Mesendoderm (in vitro differentiated cells): ENCODE data around the gene LRRTM4.

Experiments
- DNase-seq: peaks from one replicate; pipeline ENCODE4 v3.0.0; 2013
- H2AK5ac ChIP-seq: 2 replicates; pipeline ENCODE4 v1.6.1; 2013; ENCODE audit warnings: low read length, inconsistent platforms
- H2BK120ac ChIP-seq: 2 replicates; pipeline ENCODE4 v1.6.1; 2013; ENCODE audit warnings: low read depth, mild to moderate bottlenecking, low read length, moderate library complexity, mixed read lengths
- H2BK15ac ChIP-seq: replicated peaks from 2 replicates; pipeline ENCODE4 v1.6.1; 2013; ENCODE audit warnings: low read depth, mild to moderate bottlenecking, moderate library complexity
- H2BK5ac ChIP-seq: 2 replicates; pipeline ENCODE4 v1.6.1; 2013; ENCODE audit warnings: low read length, inconsistent platforms
- H3K18ac ChIP-seq: 2 replicates; pipeline ENCODE4 v1.6.1; 2013; ENCODE audit warnings: mild to moderate bottlenecking, low read length, mixed read lengths
- H3K23ac ChIP-seq: one replicate; pipeline ENCODE4 v1.6.1; 2013; ENCODE audit warnings: low read length
- H3K27ac ChIP-seq: 2 replicates; pipeline ENCODE4 v1.5.1; 2013; ENCODE audit warnings: low read depth, mild to moderate bottlenecking, inconsistent platforms, low read length, moderate library complexity
- H3K27me3 ChIP-seq: 2 replicates; pipeline ENCODE4 v1.6.1; 2013; ENCODE audit warnings: low read length, control low read depth, mild to moderate bottlenecking, inconsistent platforms; ENCODE audit not compliant: insufficient read depth, poor library complexity
- H3K36me3 ChIP-seq: 2 replicates; pipeline ENCODE4 v1.6.1; 2013; ENCODE audit warnings: low read length, inconsistent platforms; ENCODE audit not compliant: control insufficient read depth, insufficient read depth
- H3K4ac ChIP-seq: one replicate; pipeline ENCODE4 v1.6.1; 2013; ENCODE audit warnings: low read depth, mild to moderate bottlenecking, low read length, moderate library complexity
- H3K4me1 ChIP-seq: 2 replicates; pipeline ENCODE4 v1.6.1; 2013; ENCODE audit warnings: low read depth, low read length, inconsistent platforms; ENCODE audit not compliant: control insufficient read depth
- H3K4me2 ChIP-seq: 2 replicates; pipeline ENCODE4 v1.6.1; 2013; ENCODE audit warnings: low read length
- H3K4me3 ChIP-seq: 2 replicates; pipeline ENCODE4 v1.5.1; 2013; ENCODE audit warnings: mild to moderate bottlenecking, low read length
- H3K56ac ChIP-seq: one replicate; pipeline ENCODE4 v1.6.1; 2013; ENCODE audit warnings: low read length
- H3K79me1 ChIP-seq: 2 replicates; pipeline ENCODE4 v1.6.1; 2013; ENCODE audit warnings: low read length, inconsistent platforms
- H3K79me2 ChIP-seq: 2 replicates; pipeline ENCODE4 v1.6.1; 2013; ENCODE audit warnings: mild to moderate bottlenecking, low read length; ENCODE audit not compliant: control insufficient read depth, insufficient read depth
- H3K9ac ChIP-seq: 2 replicates; pipeline ENCODE4 v1.6.1; 2013; ENCODE audit warnings: low read length, inconsistent platforms
- H4K5ac ChIP-seq: one replicate; pipeline ENCODE4 v1.6.1; 2013; ENCODE audit warnings: low read length
- H4K8ac ChIP-seq: one replicate; pipeline ENCODE4 v1.6.1; 2013; ENCODE audit warnings: low read depth, mild to moderate bottlenecking, control low read depth, low read length, moderate library complexity
- WGBS: extraction: QIAGEN DNeasy Blood & Tissue Kit; methylation state at CpG from one replicate; pipeline ENCODE4 v1.1.7; 2013; ENCODE audit warnings: low lambda C conversion rate, missing lambda C conversion rate; ENCODE audit not compliant: insufficient coverage; ENCODE audit errors: extremely low coverage; 5-methylcytosine and 5-hydroxymethylcytosine counted together

Gene LRRTM4

DNA sequence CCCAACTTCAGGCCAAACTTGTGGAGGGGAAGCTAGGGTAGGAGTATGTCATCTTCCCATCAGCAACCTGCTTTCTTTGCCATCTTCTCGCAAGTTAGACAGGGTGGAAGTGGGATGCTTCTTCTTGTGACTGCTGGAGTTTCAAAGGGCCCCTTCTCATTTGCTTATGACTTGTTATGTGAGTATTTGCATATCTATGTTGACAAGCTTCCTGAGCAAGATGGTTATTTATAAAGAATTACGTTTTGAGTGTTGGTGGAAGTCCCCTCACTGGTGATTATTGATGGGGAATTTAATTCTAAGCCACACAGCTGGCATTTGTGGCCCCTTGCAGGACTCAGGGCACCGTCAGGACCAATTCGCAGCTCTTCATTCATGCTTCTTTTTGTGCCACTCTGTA lies 791.0 kb downstream of the LRRTM4 start:
- no peak overlapping the region for H2BK120ac ChIP-seq
- H3K18ac ChIP-seq, result no peak overlapping the region
- no peak overlapping the region for H2BK5ac ChIP-seq
- H3K79me2 ChIP-seq, result no peaks in the 10 kb centered on the region
- H3K4me3 ChIP-seq, result no peak overlapping the region
- H3K79me1 ChIP-seq, result no peaks in the 10 kb centered on the region
- no peak overlapping the region for H4K5ac ChIP-seq
- no peak overlapping the region for H4K8ac ChIP-seq
- H3K4ac ChIP-seq, result no peak overlapping the region
- H3K9ac ChIP-seq, result no peak overlapping the region
- no peak for DNase-seq
- H2BK15ac ChIP-seq, result no peak overlapping the region
- no peaks in the 10 kb centered on the region for H3K4me1 ChIP-seq
- H3K27me3 ChIP-seq, result no peaks in the 10 kb centered on the region
- no CpG with 5 or more reads among the region's 4 CpGs for WGBS
- H3K23ac ChIP-seq, result no peak overlapping the region
- no peak overlapping the region for H3K56ac ChIP-seq
- no peak overlapping the region for H3K27ac ChIP-seq
- no peaks in the 10 kb centered on the region for H3K36me3 ChIP-seq
- no peak overlapping the region for H3K4me2 ChIP-seq
- no peak overlapping the region for H2AK5ac ChIP-seq

GRCh38 chr2:76730021-76730420 lies 792.2 kb downstream of the LRRTM4 start:
- no peak overlapping the region for H4K5ac ChIP-seq
- H3K23ac ChIP-seq, result no peak overlapping the region
- H2BK5ac ChIP-seq, result no peak overlapping the region
- no peaks in the 10 kb centered on the region for H3K27me3 ChIP-seq
- no peaks in the 10 kb centered on the region for H3K36me3 ChIP-seq
- no CpG with 5 or more reads among the region's 4 CpGs for WGBS
- H3K18ac ChIP-seq, result no peak overlapping the region
- H3K4me2 ChIP-seq, result no peak overlapping the region
- no peak overlapping the region for H3K9ac ChIP-seq
- H3K79me1 ChIP-seq, result no peaks in the 10 kb centered on the region
- no peak overlapping the region for H2AK5ac ChIP-seq
- no peak overlapping the region for H3K27ac ChIP-seq
- no peaks in the 10 kb centered on the region for H3K4me1 ChIP-seq
- H4K8ac ChIP-seq, result no peak overlapping the region
- H3K79me2 ChIP-seq, result no peaks in the 10 kb centered on the region
- H3K56ac ChIP-seq, result no peak overlapping the region
- no peak overlapping the region for H2BK120ac ChIP-seq
- H2BK15ac ChIP-seq, result no peak overlapping the region
- H3K4me3 ChIP-seq, result no peak overlapping the region
- H3K4ac ChIP-seq, result no peak overlapping the region
- no peak for DNase-seq

DNA sequence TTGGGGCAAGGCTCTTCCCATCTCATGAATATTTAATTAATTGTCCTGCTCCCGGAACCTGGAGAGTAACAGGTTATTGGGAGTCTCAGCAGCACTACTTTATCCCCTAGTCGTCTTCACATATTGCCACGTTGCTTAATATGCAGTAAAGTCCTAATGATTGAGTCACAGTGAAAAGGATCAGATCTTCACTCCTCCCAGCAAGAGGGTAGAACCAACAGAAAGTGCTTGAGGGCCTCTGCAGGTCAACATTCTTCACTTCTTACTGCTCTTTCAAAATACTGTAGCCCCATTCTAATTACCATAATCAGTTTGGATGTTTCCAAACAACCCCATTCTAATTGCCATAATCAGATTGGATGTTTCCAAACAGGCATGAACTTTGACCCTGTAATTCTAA lies 801.0 kb downstream of the LRRTM4 start:
- Histone ChIP-seq H3K27ac (no peak overlapping the region), H3K4me2 (no peak overlapping the region), H2AK5ac (no peak overlapping the region), H3K23ac (no peak overlapping the region), H3K27me3 (no peaks in the 10 kb centered on the region), H3K4ac (no peak overlapping the region), H3K36me3 (no peaks in the 10 kb centered on the region), H3K56ac (no peak overlapping the region), H4K5ac (no peak overlapping the region), H2BK120ac (no peak overlapping the region), H3K4me1 (no peaks in the 10 kb centered on the region), H2BK5ac (no peak overlapping the region), H4K8ac (no peak overlapping the region), H3K18ac (no peak overlapping the region), H3K4me3 (no peak overlapping the region), H2BK15ac (no peak overlapping the region), H3K9ac (no peak overlapping the region), H3K79me1 (no peaks in the 10 kb centered on the region), H3K79me2 (no peaks in the 10 kb centered on the region)
- no CpG with 5 or more reads among the region's 3 CpGs for WGBS
- DNase-seq, result peak; percentile 18

- H3K56ac ChIP-seq, result no peak overlapping the region
Observed at GRCh38 chr2:76713312-76713711, 808.9 kb downstream of the LRRTM4 start.

DNA sequence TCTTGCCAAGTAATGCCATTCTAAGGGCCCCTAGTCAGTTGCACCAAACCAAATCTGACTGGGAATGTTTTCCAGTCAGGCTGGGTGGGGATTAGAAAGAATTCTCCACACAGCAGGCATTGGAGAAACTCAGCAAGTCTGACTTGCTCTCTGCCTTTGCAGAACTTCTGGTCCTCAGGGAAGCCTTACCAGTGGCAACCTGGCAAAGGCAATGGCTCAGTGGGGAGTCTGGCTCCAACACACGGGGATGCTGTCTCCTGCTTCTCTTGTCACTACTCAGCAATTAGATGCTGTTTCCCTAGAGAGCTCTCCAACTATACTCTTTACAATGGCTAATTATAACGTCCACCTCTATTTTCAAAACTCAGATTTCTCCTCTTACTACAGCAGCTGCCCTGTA lies 810.7 kb downstream of the LRRTM4 start:
- Histone ChIP-seq H3K27me3 (no peaks in the 10 kb centered on the region), H3K27ac (no peak overlapping the region), H3K4ac (no peak overlapping the region), H2BK120ac (no peak overlapping the region), H3K9ac (no peak overlapping the region), H4K8ac (no peak overlapping the region), H3K79me1 (no peaks in the 10 kb centered on the region), H4K5ac (no peak overlapping the region), H3K79me2 (no peaks in the 10 kb centered on the region), H2AK5ac (no peak overlapping the region), H3K23ac (no peak overlapping the region), H3K4me3 (no peak overlapping the region), H3K18ac (no peak overlapping the region), H3K36me3 (no peaks in the 10 kb centered on the region), H2BK5ac (no peak overlapping the region), H3K56ac (no peak overlapping the region), H2BK15ac (no peak overlapping the region), H3K4me2 (no peak overlapping the region), H3K4me1 (no peaks in the 10 kb centered on the region)
- DNase-seq, result peak; percentile 18
- WGBS, result no CpG with 5 or more reads among the region's 2 CpGs

More at GRCh38 chr2:76713312-76713711, 808.9 kb downstream of the LRRTM4 start:
- DNase-seq, result no peak
- H3K27me3 ChIP-seq, result no peaks in the 10 kb centered on the region
- no peaks in the 10 kb centered on the region for H3K79me1 ChIP-seq
- no peak overlapping the region for H2BK5ac ChIP-seq
- no peak overlapping the region for H3K4ac ChIP-seq
- no peak overlapping the region for H3K9ac ChIP-seq
- H3K27ac ChIP-seq, result no peak overlapping the region
- no peaks in the 10 kb centered on the region for H3K36me3 ChIP-seq
- no CpG with 5 or more reads among the region's 3 CpGs for WGBS
- H2BK120ac ChIP-seq, result no peak overlapping the region
- no peak overlapping the region for H2BK15ac ChIP-seq
- no peak overlapping the region for H4K5ac ChIP-seq
- H3K4me1 ChIP-seq, result no peaks in the 10 kb centered on the region
- H3K4me2 ChIP-seq, result no peak overlapping the region
- H3K18ac ChIP-seq, result no peak overlapping the region
- no peak overlapping the region for H3K23ac ChIP-seq
- H3K4me3 ChIP-seq, result no peak overlapping the region
- H4K8ac ChIP-seq, result no peak overlapping the region
- no peak overlapping the region for H2AK5ac ChIP-seq
- H3K79me2 ChIP-seq, result no peaks in the 10 kb centered on the region

DNA sequence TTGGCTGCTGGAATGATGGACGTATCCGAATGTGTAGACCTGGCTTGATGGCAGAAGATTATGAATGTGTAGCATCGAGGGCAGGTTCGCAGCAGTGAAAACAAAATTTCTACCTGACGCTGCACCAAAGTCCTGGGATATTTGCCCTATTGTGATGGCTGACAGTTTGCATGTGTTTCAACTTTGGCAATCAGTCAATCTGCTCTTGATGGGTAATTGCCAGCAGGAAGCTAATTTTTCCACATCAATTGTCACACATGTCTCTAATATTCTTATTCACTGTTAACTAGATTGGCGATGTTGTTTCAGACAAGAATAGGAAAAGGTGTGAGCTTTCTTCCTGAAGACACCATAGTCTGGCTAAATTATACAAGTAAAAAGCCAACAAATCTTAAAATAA lies 821.3 kb downstream of the LRRTM4 start:
- H2AK5ac ChIP-seq, result no peak overlapping the region
- H4K5ac ChIP-seq, result no peak overlapping the region
- DNase-seq, result no peak
- no peak overlapping the region for H3K4ac ChIP-seq
- H3K18ac ChIP-seq, result no peak overlapping the region
- WGBS, result no CpG with 5 or more reads among the region's 6 CpGs
- no peak overlapping the region for H3K4me3 ChIP-seq
- H3K4me2 ChIP-seq, result no peak overlapping the region
- no peak overlapping the region for H3K56ac ChIP-seq
- no peaks in the 10 kb centered on the region for H3K36me3 ChIP-seq
- no peaks in the 10 kb centered on the region for H3K4me1 ChIP-seq
- no peaks in the 10 kb centered on the region for H3K79me2 ChIP-seq
- H3K27ac ChIP-seq, result no peak overlapping the region
- H2BK5ac ChIP-seq, result no peak overlapping the region
- H3K27me3 ChIP-seq, result no peaks in the 10 kb centered on the region
- H3K9ac ChIP-seq, result no peak overlapping the region
- no peak overlapping the region for H3K23ac ChIP-seq
- no peak overlapping the region for H2BK120ac ChIP-seq
- H4K8ac ChIP-seq, result no peak overlapping the region
- H3K79me1 ChIP-seq, result no peaks in the 10 kb centered on the region
- no peak overlapping the region for H2BK15ac ChIP-seq
